DOHH2 (cell line): ENCODE measurements around the gene BAIAP2L1.

Experiments
- H3F3A ChIP-seq: fragments of 200-600 bp; sonication (generic), shearing (Covaris generic); 2 replicates; pipeline ENCODE4 v1.6.0; 2016; ENCODE audit warnings: antibody characterized with exemption, mild to moderate bottlenecking; ENCODE audit not compliant: control insufficient read depth, insufficient read depth
- H3K27ac ChIP-seq: fragments of 200-600 bp; sonication (generic); 2 replicates; pipeline ENCODE4 v1.5.1; 2014; ENCODE audit warnings: low read depth, mild to moderate bottlenecking, low read length, moderate library complexity
- H3K27me3 ChIP-seq: fragments of 200-600 bp; sonication (generic); 2 replicates; pipeline ENCODE4 v1.6.1; 2014; ENCODE audit warnings: mild to moderate bottlenecking, low read length, mixed read lengths; ENCODE audit not compliant: control insufficient read depth
- H3K36me3 ChIP-seq: fragments of 200-600 bp; sonication (generic); 2 replicates; pipeline ENCODE4 v1.6.1; 2014; ENCODE audit warnings: mild to moderate bottlenecking, low read length, moderate library complexity, mixed read lengths; ENCODE audit not compliant: control insufficient read depth
- H3K4me1 ChIP-seq: fragments of 200-600 bp; sonication (generic); 2 replicates; pipeline ENCODE4 v1.6.1; 2014; ENCODE audit warnings: mild to moderate bottlenecking, low read length, mixed read lengths; ENCODE audit not compliant: control insufficient read depth
- H3K4me2 ChIP-seq: fragments of 200-600 bp; sonication (generic); 2 replicates; pipeline ENCODE4 v1.6.0; 2014; ENCODE audit warnings: mild to moderate bottlenecking, low read length, moderate library complexity
- H3K4me3 ChIP-seq: fragments of 200-600 bp; sonication (generic); 2 replicates; pipeline ENCODE4 v1.5.1; 2014; ENCODE audit warnings: mild to moderate bottlenecking, low read length, mixed read lengths
- H3K79me2 ChIP-seq: fragments of 200-600 bp; sonication (generic); 2 replicates; pipeline ENCODE4 v1.6.1; 2014; ENCODE audit warnings: mild to moderate bottlenecking, low read length, mixed read lengths; ENCODE audit not compliant: control insufficient read depth
- H3K9me2 ChIP-seq: fragments of 200-600 bp; sonication (generic); replicated peaks from 2 replicates; pipeline ENCODE4 v1.6.1; 2014; ENCODE audit warnings: mild to moderate bottlenecking, low read length, mixed read lengths; ENCODE audit not compliant: control insufficient read depth
- H3K9me3 ChIP-seq: fragments of 200-600 bp; sonication (generic); 2 replicates; pipeline ENCODE4 v1.6.1; 2014; ENCODE audit warnings: antibody characterized with exemption, low read length, mixed read lengths; ENCODE audit not compliant: control insufficient read depth, insufficient read depth
- H4K20me1 ChIP-seq: fragments of 200-600 bp; sonication (generic); 2 replicates; pipeline ENCODE4 v1.6.0; 2014; ENCODE audit warnings: low read depth, mild to moderate bottlenecking, antibody characterized with exemption, low read length, moderate library complexity; ENCODE audit not compliant: control insufficient read depth, insufficient read depth
- CTCF ChIP-seq: fragments of 200-600 bp; sonication (generic); IDR thresholded peaks from one replicate; pipeline ENCODE4 v1.5.1; 2014; ENCODE audit warnings: antibody characterized with exemption, mild to moderate bottlenecking, low read depth, low read length; ENCODE audit not compliant: poor library complexity, severe bottlenecking
- EZH2phosphoT487 ChIP-seq: fragments of 200-600 bp; sonication (generic); IDR thresholded peaks from 2 replicates; pipeline ENCODE4 v1.6.1; 2017; ENCODE audit warnings: borderline replicate concordance, mild to moderate bottlenecking, antibody characterized with exemption, low read length, moderate library complexity, mixed read lengths

The BAIAP2L1 gene

GRCh38 chr7:98354511-98355249, 46.2 kb downstream of the BAIAP2L1 start:
- no peaks in the 10 kb centered on the region for H4K20me1 ChIP-seq
- H3K4me1 ChIP-seq = no peaks in the 10 kb centered on the region
- no peak overlapping the region for H3K27ac ChIP-seq
- no peaks in the 10 kb centered on the region for H3K27me3 ChIP-seq
- no peaks in the 10 kb centered on the region for H3K36me3 ChIP-seq
- no peaks in the 10 kb centered on the region for H3K79me2 ChIP-seq
- H3K9me2 ChIP-seq = no peaks in the 10 kb centered on the region
- no peak overlapping the region for H3K4me3 ChIP-seq
- H3F3A ChIP-seq = no peaks in the 10 kb centered on the region
- no peak for TF ChIP-seq EZH2phosphoT487
- no peak for TF ChIP-seq CTCF
- H3K9me3 ChIP-seq = no peaks in the 10 kb centered on the region
- no peak overlapping the region for H3K4me2 ChIP-seq

- H3K4me2 ChIP-seq = no peak overlapping the region
- no peaks in the 10 kb centered on the region for H3F3A ChIP-seq
- no peaks in the 10 kb centered on the region for H3K27me3 ChIP-seq
- no peaks in the 10 kb centered on the region for H4K20me1 ChIP-seq
- H3K4me1 ChIP-seq = no peaks in the 10 kb centered on the region
- H3K9me3 ChIP-seq = no peaks in the 10 kb centered on the region
- no peak overlapping the region for H3K4me3 ChIP-seq
- no peak for TF ChIP-seq EZH2phosphoT487
- TF ChIP-seq CTCF = no peak
- no peaks in the 10 kb centered on the region for H3K79me2 ChIP-seq
- H3K9me2 ChIP-seq = no peaks in the 10 kb centered on the region
- no peaks in the 10 kb centered on the region for H3K36me3 ChIP-seq
- no peak overlapping the region for H3K27ac ChIP-seq
Measured at GRCh38 chr7:98354052-98354451, 46.8 kb downstream of the BAIAP2L1 start.

- no peaks in the 10 kb centered on the region for H3K27me3 ChIP-seq
- H4K20me1 ChIP-seq = no peaks in the 10 kb centered on the region
- no peak for TF ChIP-seq EZH2phosphoT487
- TF ChIP-seq CTCF = no peak
- peaks cover 3% of the 10 kb centered on the region for H3K4me1 ChIP-seq
- H3F3A ChIP-seq = no peaks in the 10 kb centered on the region
- H3K79me2 ChIP-seq = no peaks in the 10 kb centered on the region
- no peaks in the 10 kb centered on the region for H3K9me3 ChIP-seq
- H3K9me2 ChIP-seq = no peaks in the 10 kb centered on the region
- no peak overlapping the region for H3K4me2 ChIP-seq
- H3K4me3 ChIP-seq = no peak overlapping the region
- H3K27ac ChIP-seq = no peak overlapping the region
- H3K36me3 ChIP-seq = no peaks in the 10 kb centered on the region
Measured at GRCh38 chr7:98352621-98353020, 48.3 kb downstream of the BAIAP2L1 start.
